Right cardiac atrium (tissue), 5 donors: ENCODE measurements around the gene IMPG2. TPM values are rescaled to one million over a fixed set of nuclear protein-coding genes. Genes with fewer than 3 reads are reported as not detected.

Experiments
- ATAC-seq, 2 donors: fragments of 200-7000 bp; cut with Tn5 transposase; one replicate each; pipeline versions ENCODE4 v1.8.0 to v1.9.1; 2020; ENCODE audit warnings: moderate library complexity in 2 of 2, mild to moderate bottlenecking in 1 of 2
- DNase-seq, 3 donors: peaks; one replicate each; pipeline ENCODE4 v3.0.0-alpha.2; 2020
- H3K27ac ChIP-seq: one replicate; pipeline ENCODE4 v1.5.1; 2013; ENCODE audit warnings: mild to moderate bottlenecking, low read length, control low read depth, moderate library complexity
- H3K27me3 ChIP-seq: one replicate; pipeline ENCODE4 v1.6.1; 2013; ENCODE audit not compliant: control insufficient read depth, insufficient read depth
- H3K4me1 ChIP-seq: one replicate; pipeline ENCODE4 v1.6.1; 2013; ENCODE audit warnings: low read length; ENCODE audit not compliant: control insufficient read depth, insufficient read depth
- H3K4me3 ChIP-seq: one replicate; pipeline ENCODE4 v1.5.1; 2013; ENCODE audit warnings: low read length, control low read depth
- H3K9me3 ChIP-seq: one replicate; pipeline ENCODE4 v1.6.1; 2013; ENCODE audit warnings: low read length; ENCODE audit not compliant: control insufficient read depth
- WGBS: extraction: QIAGEN DNeasy Blood & Tissue Kit; methylation state at CpG from one replicate; pipeline ENCODE4 v1.1.7; 2013; 5-methylcytosine and 5-hydroxymethylcytosine counted together
- intact Hi-C, 4 donors: fragments of 100-400 bp; cut with DNase I; formaldehyde crosslinking; loops; one replicate each; pipeline versions ENCODE4 v1.11.0 to v1.14.0; 2022 to 2023
- polyA plus RNA-seq: library from polyadenylated mRNA; stranded (reverse); fragments of 200-250 nt; gene quantifications from one replicate; pipeline ENCODE4 v1.2.3, GENCODE V29; 2013
- total RNA-seq, 4 donors: library from RNA; stranded (reverse); fragmentation: NEBNext Ultra II Directional; extraction: Animal tissue kit (Norgen Biotek cat#: 25700); gene quantifications; one replicate each; pipeline ENCODE4 v1.2.1, GENCODE V29; 2021
- donor health status: healthy with polysubstance abuse.
- donor health status: DM: no; HTN: yes; CAD: no.
- donor health status: DM: no; HTN: no; CAD: no.
- donor health status: DM: no; HTN: yes; CAD: no; lungs with severe emphysema.
- donor health status: DM: yes; HTN: yes; CAD: no.

IMPG2 gene
- total and polyA plus RNA-seq, 5 donors: 0.05 to 0.49 (median 0.37) TPM

DNA sequence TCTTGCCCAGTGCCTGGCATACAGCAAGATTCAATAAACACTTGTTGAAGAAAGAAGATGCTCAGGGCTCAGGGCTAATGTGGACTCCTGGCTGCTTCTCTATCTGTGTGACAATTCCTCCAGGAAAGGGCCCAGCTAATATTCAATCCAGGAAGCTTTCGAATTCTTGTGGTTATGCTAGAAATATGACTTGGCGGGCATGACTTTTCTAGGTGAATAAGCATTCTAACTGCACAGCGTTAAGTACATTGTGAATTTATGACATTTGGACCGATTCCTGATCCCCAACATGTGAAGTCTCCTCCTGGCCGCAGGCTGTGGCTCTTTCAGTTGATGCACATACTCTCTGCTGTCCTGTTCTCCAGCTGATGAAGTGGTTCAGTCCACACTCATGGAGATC lies 117.0 kb downstream of the IMPG2 start:
- no peak overlapping the region for H3K4me3 ChIP-seq
- no peaks in the 10 kb centered on the region for H3K9me3 ChIP-seq
- ATAC-seq: no peak
- DNase-seq: no peak
- H3K4me1 ChIP-seq: peaks cover 2% of the 10 kb centered on the region
- H3K27ac ChIP-seq: no peak overlapping the region
- WGBS: 88% methylated on average over 5 of the region's 5 CpGs
- H3K27me3 ChIP-seq: no peaks in the 10 kb centered on the region
- intact Hi-C loops: no loop called here

DNA sequence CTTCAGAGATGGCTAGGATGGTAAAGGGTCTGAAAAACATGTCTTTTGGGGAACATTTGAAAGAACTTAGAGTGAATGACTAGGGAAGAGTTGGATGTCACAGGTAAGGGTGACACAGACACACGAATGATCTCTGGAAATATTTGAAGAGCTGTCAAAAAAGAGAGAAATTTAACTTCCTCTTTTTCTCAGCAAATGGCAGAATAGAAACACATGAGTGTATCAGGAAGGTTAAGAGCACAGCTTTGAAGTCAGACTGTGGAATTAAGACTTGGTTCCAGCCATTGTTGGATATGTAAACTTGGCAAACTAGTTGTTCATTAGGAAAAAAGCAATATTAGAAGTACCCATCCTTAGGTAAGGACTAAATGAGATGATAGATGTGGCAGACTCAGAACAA lies 117.7 kb downstream of the IMPG2 start:
- WGBS: 51% methylated on average over 1 of the region's 1 CpG
- Histone ChIP-seq H3K4me1 (peaks cover 2% of the 10 kb centered on the region), H3K27me3 (no peaks in the 10 kb centered on the region), H3K9me3 (no peaks in the 10 kb centered on the region), H3K27ac (no peak overlapping the region), H3K4me3 (no peak overlapping the region)
- no peak for DNase-seq
- no peak for ATAC-seq
- intact Hi-C loops: no loop called here

DNA sequence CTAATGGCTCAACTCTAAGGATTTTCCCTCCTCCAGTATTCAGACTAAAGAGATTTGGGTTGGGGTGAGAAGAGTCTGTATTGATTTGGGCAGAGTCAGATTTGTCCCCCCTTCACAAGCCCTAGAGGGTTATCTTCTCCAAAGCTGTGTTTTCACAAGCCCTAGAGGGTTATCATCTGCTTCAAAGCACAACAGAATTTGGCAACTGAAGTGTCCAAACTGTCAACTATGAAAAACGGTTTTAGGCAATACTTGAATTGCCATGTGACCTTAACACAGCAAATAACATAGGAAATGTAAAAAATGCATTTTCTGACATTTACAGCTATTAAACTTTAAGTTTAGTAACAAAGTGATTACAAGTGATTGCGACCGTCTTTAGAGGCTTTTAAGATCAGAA lies 119.9 kb downstream of the IMPG2 start:
- ATAC-seq (peak; percentile 32 to 45), DNase-seq (no peak)
- Histone ChIP-seq H3K27ac (no peak overlapping the region), H3K9me3 (no peaks in the 10 kb centered on the region), H3K4me3 (no peak overlapping the region), H3K27me3 (no peaks in the 10 kb centered on the region), H3K4me1 (peaks cover 2% of the 10 kb centered on the region)
- intact Hi-C loops: no loop called here
- WGBS: 17% methylated on average over 3 of the region's 3 CpGs

DNA sequence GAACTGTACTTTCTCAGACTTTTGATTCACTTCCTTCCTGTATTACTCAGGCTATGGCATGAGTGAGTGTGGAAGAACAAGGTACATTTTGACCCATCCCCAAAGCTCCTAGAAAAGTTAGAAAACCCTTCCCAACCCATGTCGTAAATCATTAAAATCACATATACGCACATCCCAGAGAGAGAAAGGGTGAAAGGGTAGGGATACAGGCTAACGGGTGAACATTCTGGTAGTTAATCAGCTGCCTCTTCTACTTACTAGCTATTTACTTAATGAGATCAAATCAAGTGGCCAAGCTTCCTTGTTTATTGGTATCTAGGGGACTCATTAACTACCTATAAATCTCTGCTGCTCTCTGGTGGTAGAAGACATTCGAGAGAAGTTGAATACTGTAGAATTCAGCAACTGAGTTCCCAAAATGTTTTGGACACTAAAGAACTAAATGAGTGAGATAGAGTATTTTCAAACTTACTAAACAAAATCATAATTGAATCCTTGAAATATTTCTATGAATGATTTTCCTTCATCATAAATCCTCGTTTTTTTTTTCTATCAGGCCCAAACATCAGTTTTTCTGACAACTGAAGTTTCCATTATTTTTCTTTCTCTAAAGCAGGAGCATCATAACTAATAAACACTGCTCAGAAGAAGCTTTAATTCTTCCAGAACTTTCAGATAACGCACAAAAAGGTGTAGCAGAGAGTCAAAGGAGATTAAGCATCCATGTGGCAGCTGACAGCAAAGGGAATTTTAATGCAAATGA lies 124.2 kb downstream of the IMPG2 start:
- intact Hi-C loops: loop anchor here (5.0 to 10.0 kb wide), 3 partner anchors 131 to 304 kb away; no protein-coding TSS in a partner anchor
- Histone ChIP-seq H3K9me3 (no peaks in the 10 kb centered on the region), H3K27ac (no peak overlapping the region), H3K4me3 (no peak overlapping the region), H3K27me3 (no peaks in the 10 kb centered on the region), H3K4me1 (peaks cover 2% of the 10 kb centered on the region)
- DNase-seq: no peak
- peak; percentile 73 to 82 for ATAC-seq
- WGBS: 47% methylated on average over 6 of the region's 6 CpGs

DNA sequence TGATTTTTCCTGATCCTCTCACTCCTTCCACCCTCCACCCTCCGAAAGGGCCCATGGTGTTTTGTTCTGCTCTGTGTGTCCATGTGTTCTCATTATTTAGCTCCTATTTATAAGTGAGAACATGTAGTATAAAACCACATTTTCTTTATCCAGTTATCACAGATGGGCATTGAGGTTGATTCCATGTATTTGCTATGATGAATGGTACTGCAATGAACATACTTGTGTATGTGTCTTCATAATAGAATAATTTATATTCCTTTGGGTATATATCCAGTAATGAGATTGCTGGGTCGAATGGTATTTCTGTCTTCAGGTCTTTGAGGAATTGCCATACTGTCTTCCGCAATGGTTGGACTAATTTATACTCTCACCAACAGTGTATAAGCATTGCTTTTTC lies 126.0 kb downstream of the IMPG2 start:
- Histone ChIP-seq H3K4me3 (no peak overlapping the region), H3K27me3 (no peaks in the 10 kb centered on the region), H3K9me3 (no peaks in the 10 kb centered on the region), H3K27ac (no peak overlapping the region), H3K4me1 (no peaks in the 10 kb centered on the region)
- ATAC-seq (no peak), DNase-seq (no peak)
- 81% methylated on average over 3 of the region's 3 CpGs for WGBS
- intact Hi-C loops: loop anchor here (5.0 to 10.0 kb wide), 3 partner anchors 122 to 300 kb away; no protein-coding TSS in a partner anchor

DNA sequence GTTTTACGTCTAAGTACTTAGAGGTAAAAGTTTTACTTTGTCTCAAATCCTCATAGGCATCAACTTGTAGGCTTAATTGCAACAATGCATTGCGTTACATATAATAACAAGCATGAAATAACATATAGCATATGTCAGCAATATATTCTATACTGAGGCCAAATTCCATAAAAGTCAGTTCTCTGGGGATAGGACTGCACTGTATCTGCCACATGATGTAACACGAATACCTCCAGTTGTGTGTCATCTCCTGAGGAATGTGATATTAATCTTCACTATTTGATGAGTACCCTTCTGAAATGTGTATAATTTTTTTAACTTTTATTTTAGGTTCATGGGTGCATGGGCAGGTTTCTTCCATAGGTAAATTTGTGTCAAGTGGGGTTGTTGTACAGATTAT lies 126.4 kb downstream of the IMPG2 start:
- no peaks in the 10 kb centered on the region for H3K9me3 ChIP-seq
- intact Hi-C loops: loop anchor here (5.0 to 10.0 kb wide), 3 partner anchors 122 to 299 kb away; no protein-coding TSS in a partner anchor
- H3K4me3 ChIP-seq: no peak overlapping the region
- no peak overlapping the region for H3K27ac ChIP-seq
- no peak for DNase-seq
- no peaks in the 10 kb centered on the region for H3K27me3 ChIP-seq
- WGBS: 91% methylated on average over 3 of the region's 3 CpGs
- H3K4me1 ChIP-seq: no peaks in the 10 kb centered on the region
- no peak for ATAC-seq

DNA sequence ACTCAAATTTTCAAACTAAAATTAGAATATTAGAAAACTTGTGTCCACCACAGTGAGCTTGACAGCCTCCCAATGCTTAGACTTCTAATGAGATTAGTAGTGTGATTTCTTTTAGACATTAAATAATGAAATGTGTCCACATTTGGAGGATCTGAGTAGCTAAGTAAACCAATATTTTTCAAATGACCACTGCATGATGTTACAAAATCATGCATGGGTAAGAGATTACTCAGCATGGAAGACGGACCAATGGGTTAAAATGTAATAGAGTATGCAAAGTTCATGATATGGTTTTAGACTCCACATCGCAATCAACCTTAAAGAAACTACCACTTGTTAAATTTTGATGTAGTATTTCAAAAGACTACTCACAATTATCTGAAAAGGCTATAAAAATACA lies 130.6 kb downstream of the IMPG2 start:
- intact Hi-C loops: loop anchor here (5.0 to 10.0 kb wide), 3 partner anchors 117 to 295 kb away; no protein-coding TSS in a partner anchor
- H3K4me1 ChIP-seq: no peaks in the 10 kb centered on the region
- no peaks in the 10 kb centered on the region for H3K27me3 ChIP-seq
- 94% methylated on average over 2 of the region's 2 CpGs for WGBS
- DNase-seq (no peak), ATAC-seq (no peak)
- no peaks in the 10 kb centered on the region for H3K9me3 ChIP-seq
- no peak overlapping the region for H3K4me3 ChIP-seq
- no peak overlapping the region for H3K27ac ChIP-seq

DNA sequence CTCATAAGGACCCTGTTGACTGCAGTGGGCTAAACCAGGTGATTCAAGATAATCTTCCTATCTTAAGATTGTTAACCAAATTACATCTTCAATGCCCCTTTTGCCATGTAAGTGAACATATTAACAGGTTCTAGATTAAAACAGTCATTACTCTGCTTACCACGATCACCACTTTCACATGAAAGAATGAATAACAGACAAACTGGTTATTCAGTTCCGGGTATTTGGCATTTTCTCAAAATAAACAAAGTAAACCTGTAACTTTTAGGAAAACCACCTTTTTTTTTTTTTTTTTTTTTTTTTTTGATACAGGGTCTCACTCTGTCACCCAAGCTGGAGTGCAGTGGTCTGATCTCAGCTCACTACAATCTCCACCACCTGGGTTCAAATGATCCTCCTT lies 131.2 kb downstream of the IMPG2 start:
- no peak overlapping the region for H3K27ac ChIP-seq
- H3K4me3 ChIP-seq: no peak overlapping the region
- H3K9me3 ChIP-seq: no peaks in the 10 kb centered on the region
- no peaks in the 10 kb centered on the region for H3K4me1 ChIP-seq
- H3K27me3 ChIP-seq: no peaks in the 10 kb centered on the region
- ATAC-seq (no peak), DNase-seq (no peak)
- WGBS: 87% methylated on average over 2 of the region's 2 CpGs
- intact Hi-C loops: no loop called here

DNA sequence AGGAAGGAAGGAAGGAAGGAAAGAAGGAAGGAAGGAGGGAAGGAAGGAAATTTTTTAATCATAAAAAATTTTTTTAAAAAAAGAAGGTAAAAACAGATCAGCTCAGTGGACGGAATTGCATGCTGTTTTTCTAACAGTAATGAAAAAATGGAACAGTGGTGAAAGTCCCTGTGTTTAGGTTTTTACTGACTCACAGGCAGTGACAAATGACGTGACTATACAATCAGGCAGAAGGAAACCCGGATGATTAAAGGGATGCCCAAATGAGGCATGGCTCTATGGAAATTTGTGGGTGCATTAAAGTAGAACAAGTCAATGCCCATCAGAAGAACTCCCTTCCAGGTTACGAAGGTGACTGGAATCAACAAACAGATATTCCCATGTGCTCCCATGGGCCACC lies 135.0 kb downstream of the IMPG2 start:
- DNase-seq (no peak), ATAC-seq (no peak)
- Histone ChIP-seq H3K4me3 (no peak overlapping the region), H3K27ac (no peak overlapping the region), H3K9me3 (no peaks in the 10 kb centered on the region), H3K27me3 (no peaks in the 10 kb centered on the region), H3K4me1 (no peaks in the 10 kb centered on the region)
- WGBS: 88% methylated on average over 4 of the region's 4 CpGs
- intact Hi-C loops: no loop called here

DNA sequence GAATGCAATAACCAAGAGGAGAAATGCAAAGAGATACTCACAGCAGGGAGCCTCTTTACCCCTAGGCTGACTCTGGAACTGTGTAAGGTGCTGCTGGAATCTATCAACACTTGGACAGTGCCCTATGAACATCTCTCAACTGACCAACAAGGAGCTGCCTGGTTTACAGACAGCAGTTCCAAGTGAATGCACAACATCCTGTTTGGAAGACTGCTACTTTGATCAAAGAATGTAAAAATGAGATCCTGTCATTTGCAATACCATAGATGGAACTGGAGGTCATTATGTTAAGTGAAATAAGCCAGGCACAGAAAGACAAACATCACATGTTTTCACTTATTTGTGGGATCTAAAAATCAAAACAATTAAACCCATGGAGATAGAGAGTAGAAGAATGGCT lies 136.3 kb downstream of the IMPG2 start:
- no peak for DNase-seq
- no peaks in the 10 kb centered on the region for H3K4me1 ChIP-seq
- intact Hi-C loops: no loop called here
- no peaks in the 10 kb centered on the region for H3K9me3 ChIP-seq
- H3K27ac ChIP-seq: no peak overlapping the region
- no peak overlapping the region for H3K4me3 ChIP-seq
- no peaks in the 10 kb centered on the region for H3K27me3 ChIP-seq
- ATAC-seq: peak in 1 of 2 donors; percentile 65

DNA sequence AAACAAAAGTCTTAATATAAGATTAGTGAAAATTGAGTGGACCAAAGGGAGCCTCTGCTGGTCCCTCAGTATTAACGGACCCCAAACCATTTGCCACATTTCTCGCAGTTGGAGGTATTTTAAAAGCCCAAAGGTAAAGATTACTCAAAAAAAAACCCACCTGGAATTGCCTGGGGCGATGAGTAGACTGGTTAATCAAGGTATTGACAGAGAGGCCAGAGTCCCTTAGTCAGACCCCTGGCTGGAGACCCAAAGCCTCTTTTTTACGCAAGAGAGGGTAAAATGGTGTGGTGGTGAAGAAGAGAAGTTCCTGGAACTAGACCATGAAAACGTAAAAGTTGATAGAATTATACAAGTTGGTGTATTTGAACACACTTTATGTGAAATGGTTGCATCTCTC lies 137.2 kb downstream of the IMPG2 start:
- Histone ChIP-seq H3K27me3 (no peaks in the 10 kb centered on the region), H3K4me1 (no peaks in the 10 kb centered on the region), H3K4me3 (no peak overlapping the region), H3K9me3 (no peaks in the 10 kb centered on the region), H3K27ac (no peak overlapping the region)
- ATAC-seq (no peak), DNase-seq (no peak)
- intact Hi-C loops: no loop called here
- WGBS: 86% methylated on average over 5 of the region's 5 CpGs

DNA sequence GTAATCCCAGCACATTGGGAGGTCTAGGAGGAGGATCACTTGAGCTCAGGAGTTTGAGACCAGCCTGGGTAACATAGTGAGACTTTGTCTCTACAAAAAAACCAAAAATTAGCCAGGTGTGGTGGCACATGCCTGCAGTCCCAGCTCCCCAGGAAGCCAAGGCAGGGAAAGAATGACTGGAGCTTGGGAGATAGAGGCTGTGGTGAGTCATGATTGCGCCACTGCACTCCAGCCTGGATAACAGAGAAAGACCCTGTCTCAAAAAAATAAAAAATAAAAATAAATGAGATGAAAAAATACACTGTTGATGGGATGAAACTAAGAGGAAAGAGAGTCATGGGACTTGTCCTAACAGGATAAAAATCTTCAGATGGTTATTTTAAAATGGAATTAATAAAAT lies 137.6 kb downstream of the IMPG2 start:
- Histone ChIP-seq H3K27me3 (no peaks in the 10 kb centered on the region), H3K4me3 (no peak overlapping the region), H3K27ac (no peak overlapping the region), H3K4me1 (no peaks in the 10 kb centered on the region), H3K9me3 (no peaks in the 10 kb centered on the region)
- DNase-seq (no peak), ATAC-seq (no peak)
- intact Hi-C loops: no loop called here
- WGBS: 84% methylated on average over 1 of the region's 1 CpG
